GM21786 (cell line): Measurements from ENCODE around the gene GRN.
"Not testable (repeated sequence)": the region's sequence is repeated elsewhere in the genome, so short reads cannot be mapped to it uniquely, and the experiment has no call there.

Experiments used
- ATAC-seq: cut with Tn5 transposase; IDR thresholded peaks from one replicate; pipeline ENCODE4 v1.9.1; 2021; ENCODE audit not compliant: unreplicated experiment

Gene GRN

DNA sequence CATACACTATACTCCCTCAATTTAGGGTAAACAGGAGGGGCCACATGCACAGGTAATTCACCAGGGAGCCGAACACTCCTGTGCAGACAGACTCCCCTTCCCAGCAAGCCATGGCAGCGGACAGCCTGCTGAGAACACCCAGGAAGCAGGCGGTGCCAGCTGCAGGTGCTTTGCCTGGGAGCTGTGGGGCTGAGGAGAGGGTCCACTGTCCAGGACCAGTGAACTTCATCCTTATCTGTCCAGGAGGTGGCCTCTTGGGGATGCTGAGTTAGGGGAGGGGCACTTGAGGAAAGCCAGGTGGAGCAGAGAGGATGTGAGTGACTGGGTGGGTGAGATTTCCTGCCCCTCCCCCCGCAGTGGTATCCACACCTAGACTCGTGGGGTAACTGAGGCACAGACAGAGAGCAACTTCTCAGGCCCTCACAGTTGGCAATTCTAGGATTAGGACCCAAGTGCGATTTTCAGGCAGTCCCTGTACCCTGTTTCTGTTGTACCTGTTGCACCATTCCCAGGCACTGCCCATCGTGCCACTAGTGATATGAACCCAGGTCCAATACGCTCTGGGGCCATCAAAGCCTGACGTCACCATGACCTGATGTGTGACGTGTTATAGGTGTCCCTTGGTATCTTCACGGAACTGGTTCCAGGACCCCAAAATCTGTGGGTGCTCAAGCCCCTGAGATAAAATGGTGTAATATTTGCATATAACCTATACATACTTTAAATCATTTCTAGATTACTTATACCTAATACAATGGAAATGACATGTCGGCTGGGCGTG, 1.2 kb downstream of the GRN start:
- ATAC-seq, result no peak

DNA sequence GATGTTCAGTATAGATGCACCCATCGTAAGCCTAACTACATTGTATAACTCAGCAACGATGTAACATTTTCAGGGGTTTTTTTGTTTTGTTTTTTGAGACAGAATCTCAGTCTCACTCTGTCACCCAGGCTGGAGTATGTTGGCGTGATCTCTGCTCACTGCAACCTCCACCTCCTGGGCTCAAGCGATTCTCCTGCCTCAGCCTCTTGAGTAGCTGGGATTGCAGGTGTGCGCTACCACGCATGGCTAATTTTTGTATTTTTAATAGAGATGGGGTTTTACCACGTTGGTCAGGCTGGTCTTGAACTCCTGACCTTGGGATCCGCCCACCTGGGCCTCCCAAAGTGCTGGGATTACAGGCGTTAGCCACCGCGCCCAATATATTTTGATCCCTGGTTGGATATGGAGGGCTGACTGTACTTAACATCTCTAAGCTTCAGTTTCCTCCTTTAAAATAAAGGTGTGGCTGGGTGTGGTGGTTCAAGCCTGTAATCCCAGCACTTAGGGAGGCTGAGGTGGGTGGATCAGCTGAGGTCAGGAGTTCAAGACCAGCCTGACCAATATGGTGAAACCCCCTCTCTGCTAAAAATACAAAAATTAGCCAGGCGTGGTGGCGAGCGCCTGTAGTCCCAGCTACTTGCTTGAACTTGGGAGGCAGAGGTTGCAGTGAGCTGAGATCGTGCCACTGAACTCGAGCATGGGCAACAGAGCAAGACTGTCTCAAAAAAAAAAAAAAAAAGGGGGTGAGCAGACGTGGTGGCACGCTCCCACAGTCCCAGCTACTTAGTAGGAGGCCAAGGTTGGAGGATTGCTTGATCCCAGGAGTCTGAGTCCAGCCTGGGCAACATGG, 2.3 kb downstream of the GRN start:
- ATAC-seq, result not testable (repeated sequence)

DNA sequence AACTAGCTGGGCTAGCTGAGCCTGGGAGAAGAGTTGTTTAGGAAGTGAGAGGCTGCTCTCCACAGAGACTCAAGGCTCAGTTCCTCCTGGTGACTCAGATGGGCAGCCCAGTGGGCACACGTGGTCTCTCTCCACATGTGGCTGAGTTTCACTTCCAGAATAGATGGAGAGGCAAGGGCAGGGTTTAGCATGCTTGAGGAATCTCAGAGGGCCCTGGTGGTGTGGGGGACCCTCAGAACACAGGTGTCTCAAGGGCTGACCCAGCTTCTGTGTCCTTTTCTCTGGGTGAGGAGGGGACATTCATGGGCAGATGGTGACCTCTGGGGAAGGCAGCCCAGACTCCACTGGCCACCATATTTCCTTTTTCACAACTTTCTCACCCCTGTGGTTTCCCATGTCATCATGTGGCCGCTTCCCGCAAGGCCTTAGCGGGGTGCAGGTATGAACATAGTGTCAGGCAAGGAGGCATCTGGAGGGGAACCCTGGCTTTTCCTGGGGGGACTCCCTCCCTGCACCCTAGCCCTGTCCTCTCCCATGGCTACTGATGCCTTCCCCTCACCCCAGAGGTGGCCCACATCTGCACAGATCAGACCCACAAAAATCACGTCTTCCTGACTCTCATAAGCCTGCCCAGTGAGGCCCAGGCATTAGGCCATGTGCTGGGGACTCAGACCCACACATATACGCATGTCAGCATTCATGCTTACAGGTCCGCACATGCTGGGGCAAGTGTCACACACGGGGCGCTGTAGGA, 3.3 kb downstream of the GRN start:
- ATAC-seq, result peak; percentile 41

DNA sequence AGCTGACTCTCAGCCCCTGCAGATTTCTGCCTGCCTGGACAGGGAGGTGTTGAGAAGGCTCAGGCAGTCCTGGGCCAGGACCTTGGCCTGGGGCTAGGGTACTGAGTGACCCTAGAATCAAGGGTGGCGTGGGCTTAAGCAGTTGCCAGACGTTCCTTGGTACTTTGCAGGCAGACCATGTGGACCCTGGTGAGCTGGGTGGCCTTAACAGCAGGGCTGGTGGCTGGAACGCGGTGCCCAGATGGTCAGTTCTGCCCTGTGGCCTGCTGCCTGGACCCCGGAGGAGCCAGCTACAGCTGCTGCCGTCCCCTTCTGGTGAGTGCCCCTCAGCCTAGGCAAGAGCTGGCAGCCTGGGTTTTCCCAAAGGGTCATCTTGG, 3.9 kb downstream of the GRN start:
- no peak for ATAC-seq

DNA sequence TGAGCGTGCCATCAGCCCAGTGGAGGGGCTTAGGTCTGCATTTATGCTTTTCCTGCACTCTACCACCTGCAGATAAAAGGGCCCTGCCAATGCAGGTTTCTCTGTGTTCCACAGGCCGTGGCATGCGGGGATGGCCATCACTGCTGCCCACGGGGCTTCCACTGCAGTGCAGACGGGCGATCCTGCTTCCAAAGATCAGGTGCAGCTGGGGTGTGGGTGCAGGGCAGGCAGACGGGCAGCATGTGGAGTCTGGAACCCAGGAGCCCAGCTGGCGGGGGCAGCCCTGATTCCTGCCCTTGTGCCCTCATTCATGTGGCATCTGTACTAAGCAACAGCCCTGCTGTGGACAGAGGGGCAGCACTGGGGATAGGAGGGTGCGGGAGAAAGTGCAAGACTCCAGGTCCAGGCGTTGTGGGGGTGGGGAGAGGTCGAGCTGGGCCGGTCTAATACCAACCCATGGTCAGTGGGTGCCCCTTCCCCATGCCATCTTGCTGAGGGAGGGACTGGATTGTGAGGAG, 4.5 kb downstream of the GRN start:
- ATAC-seq, result no peak

DNA sequence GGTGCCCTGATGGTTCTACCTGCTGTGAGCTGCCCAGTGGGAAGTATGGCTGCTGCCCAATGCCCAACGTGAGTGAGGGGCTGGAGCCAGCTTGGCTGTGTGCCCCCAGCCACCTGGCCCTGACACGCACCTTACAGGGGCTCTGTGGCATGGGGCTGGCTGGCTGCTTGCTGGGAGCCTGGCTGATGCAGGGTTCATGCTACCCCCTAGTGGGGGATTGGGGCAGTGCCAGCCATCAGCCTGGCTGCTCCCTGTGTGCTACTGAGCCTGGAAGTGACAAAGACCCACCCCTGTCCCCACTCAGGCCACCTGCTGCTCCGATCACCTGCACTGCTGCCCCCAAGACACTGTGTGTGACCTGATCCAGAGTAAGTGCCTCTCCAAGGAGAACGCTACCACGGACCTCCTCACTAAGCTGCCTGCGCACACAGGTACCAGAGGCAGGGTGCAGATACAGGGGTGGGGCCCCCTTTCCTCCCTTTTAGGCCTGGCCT, 5.7 kb downstream of the GRN start:
- ATAC-seq, result no peak

DNA sequence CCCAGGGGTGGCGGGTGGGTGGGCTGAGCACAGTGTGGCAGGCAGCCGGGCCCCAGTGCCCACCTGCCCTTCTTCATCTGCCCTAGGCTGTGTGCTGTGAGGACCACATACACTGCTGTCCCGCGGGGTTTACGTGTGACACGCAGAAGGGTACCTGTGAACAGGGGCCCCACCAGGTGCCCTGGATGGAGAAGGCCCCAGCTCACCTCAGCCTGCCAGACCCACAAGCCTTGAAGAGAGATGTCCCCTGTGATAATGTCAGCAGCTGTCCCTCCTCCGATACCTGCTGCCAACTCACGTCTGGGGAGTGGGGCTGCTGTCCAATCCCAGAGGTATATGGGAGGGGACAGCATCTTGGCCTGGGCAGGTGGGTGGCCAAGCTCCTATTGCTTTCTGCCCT, 6.4 kb downstream of the GRN start:
- no peak for ATAC-seq

DNA sequence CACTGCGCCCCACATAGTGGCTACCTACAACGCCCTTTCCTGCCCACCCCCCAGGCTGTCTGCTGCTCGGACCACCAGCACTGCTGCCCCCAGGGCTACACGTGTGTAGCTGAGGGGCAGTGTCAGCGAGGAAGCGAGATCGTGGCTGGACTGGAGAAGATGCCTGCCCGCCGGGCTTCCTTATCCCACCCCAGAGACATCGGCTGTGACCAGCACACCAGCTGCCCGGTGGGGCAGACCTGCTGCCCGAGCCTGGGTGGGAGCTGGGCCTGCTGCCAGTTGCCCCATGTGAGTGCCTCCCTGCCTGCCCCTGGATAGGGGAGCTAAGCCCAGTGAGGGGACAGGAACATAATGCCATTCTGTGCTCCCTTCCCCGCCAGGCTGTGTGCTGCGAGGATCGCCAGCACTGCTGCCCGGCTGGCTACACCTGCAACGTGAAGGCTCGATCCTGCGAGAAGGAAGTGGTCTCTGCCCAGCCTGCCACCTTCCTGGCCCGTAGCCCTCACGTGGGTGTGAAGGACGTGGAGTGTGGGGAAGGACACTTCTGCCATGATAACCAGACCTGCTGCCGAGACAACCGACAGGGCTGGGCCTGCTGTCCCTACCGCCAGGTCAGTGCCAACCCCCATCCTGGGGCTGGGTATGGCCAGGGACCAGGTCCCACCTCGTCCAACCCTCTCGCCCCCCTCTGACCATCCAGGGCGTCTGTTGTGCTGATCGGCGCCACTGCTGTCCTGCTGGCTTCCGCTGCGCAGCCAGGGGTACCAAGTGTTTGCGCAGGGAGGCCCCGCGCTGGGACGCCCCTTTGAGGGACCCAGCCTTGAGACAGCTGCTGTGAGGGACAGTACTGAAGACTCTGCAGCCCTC, 7.1 kb downstream of the GRN start:
- ATAC-seq, result no peak

DNA sequence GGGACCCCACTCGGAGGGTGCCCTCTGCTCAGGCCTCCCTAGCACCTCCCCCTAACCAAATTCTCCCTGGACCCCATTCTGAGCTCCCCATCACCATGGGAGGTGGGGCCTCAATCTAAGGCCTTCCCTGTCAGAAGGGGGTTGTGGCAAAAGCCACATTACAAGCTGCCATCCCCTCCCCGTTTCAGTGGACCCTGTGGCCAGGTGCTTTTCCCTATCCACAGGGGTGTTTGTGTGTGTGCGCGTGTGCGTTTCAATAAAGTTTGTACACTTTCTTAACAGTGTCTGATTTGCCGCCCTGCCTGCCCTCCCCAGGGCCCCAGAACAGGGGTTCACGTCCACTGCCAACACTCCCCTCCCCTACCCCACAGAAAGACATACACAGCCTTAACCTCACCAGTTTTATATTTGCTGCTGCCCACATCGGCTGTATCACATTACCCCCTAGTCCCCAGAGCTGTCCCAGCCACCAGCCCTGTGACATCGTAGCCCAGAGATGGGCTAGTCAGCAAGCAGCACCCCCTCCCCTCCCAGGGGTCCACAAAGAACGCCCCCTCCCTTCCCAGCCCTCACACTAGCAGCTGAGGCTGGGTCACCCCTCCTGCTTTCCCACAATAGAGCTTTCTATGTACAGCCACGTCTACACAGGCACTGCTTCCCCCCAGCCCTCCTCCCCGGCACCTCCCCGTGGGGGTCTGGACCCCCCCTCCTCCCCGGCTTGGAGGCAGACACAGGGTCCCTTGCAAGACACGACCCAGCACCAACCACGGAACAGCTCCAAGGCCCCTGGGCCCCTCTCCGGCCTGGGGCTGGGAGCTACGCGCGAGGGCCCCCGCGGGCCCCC, 7.9 kb downstream of the GRN start:
- ATAC-seq, result no peak

DNA sequence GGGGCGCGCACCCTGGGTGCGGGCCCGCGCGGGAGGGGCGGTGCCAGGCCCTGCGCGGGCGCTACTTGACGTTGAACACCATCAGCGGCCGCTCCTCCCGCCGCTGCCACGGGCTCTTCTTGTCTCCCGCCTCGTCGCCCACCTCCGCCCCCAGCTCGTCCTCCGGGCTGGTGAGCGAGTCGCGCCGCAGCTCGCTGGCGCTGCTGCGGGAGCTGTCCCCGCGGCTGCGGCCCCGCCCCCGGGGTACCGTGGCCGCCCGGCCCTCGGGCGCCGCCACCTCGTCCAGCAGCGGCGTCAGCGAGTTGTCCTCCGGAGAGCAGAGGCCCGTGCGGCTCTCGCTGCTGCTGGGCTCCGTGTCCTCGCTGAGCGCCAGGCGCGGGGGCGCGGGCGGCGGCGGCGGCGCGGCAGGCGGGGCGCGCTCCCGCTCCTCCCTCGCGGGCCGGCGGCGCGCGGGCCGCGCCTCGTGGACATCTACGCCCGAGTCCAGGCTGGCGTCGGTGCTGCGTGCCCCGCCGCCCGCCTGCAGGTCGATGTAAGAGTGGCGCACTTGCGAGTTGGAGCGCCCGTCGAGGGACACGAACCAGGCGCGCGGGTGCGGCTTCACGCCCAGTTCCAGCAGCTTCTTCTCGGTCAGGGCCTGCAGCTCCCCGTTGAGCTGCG, 8.7 kb downstream of the GRN start:
- ATAC-seq, result no peak

DNA sequence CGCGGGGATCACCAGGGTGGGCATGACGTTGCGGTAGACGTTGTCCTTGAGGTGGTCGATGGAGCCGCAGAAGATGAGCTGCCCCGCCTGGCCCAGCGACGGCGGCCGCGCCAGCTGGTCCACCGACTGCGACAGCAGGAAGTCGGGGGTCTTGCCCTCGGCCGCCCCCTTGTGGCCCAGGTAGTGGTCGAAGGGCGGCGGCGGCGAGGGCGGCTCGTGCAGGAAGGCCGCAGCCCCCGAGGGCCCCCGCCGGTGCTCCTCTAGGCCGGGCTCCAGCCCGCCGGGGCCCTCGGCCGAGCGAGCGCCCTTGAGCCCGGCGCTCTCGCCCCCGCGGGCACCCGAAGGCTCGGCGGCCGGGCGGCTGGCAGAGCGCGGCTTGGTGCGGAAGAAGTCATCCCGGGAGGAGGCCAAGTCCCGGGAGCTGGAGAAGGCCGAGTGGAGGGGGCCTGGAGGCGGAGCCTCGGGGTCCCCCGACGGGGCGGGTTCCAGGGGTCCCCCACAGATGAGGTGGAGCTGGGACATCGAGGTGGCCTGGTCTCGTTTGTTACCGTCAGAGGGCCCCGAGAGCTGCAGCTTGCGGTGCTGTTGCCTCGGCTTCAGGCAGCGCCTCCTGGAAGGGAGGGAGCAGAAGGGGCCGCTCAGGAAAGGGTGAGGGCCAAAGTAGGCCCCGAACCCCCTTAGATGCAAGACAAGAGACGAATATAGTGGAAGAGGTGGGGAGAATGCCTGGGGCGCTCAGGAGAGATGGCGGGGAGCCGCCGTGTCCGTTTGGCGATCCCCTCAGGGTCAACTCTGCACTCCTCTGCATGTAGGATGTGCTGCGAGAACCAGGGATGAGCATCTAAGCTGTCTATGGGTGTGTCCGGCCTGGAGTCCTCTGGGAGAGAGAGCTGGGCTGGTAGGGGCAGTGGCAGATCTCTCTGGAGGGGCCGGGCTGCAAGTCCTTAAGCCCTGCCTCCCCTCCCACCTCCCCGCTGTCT, 9.8 kb downstream of the GRN start:
- ATAC-seq, result no peak

DNA sequence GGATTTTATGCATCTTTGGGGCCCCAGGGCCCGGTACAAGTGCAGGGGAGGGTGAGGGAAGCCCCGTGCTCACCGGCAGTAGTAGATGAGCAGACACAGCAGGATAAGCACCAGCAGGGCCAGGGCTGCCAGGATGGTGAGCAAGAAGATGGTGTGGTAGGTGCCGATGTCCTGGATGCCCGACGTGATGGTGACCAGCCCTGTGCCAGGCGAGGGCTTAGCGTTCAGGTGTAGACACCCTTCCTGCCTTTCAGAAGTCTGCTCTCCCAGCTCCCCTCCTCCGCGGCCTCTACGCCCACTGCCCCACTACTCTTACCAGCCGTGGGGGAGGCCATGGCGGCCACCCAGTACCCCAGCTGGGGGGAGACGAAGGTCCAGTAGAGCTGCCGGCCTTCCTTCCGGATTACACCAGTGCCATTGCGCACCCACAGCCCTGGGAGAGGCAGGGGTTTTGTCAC, 10.6 kb downstream of the GRN start:
- no peak for ATAC-seq

DNA sequence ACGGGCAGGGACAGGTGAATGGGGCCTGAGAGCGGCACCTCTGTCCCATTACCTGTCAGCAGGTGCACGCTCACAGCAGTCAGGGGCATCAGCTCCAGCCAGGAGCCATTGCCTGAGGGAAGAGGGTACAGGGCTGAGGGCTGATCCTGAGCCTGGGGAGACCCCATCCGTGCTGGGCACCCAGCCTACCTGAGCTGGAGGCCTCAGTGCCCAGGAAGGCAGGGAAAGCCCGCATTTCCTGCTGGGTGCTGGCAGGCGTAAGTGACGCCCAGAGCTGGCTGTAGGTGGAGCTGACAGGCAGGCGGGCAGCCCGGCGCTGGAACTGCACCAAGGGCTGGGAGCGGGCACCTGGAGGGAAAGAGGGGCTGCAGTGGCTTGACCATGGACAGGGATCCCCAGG, 11.1 kb downstream of the GRN start:
- ATAC-seq, result no peak

DNA sequence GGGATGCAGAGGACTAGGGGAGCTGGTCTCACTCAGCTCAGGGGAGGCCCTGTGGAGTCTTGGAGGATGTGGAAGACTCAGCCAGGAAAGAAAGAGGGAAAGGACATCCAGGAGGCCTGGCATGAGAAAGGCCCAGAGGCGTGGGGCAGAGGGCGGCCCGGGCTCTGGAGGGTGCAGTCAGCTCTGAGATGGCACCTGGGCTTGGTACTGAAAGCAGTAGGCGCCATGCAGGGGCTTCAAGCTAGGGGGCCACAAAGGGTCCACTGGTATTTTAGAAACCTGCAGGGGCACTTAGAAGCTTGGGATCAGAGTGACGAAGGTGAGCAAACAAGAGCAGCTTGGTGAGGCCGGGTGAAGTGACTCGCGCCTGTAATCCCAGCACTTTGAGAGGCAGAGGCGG, 13.0 kb downstream of the GRN start:
- ATAC-seq, result no peak

DNA sequence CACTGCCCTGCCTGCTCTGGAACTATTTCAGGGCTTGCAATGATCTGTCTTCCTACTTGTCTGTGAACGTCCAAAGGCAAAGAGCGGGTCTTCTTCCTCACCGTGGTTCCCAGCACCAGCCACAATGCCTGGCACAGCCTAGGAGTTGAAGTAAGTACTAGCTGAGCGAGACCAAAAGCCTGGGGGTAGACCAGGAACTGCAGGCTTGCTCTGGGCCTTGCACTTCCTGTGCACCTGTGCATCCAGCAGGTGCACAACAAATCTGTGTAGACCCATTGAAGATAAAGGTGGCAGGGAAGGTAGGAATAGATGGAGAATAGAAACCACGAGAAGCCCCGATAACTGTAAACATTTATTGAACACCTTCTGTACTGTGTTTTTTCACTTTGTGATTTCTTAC, 13.9 kb downstream of the GRN start:
- no peak for ATAC-seq

DNA sequence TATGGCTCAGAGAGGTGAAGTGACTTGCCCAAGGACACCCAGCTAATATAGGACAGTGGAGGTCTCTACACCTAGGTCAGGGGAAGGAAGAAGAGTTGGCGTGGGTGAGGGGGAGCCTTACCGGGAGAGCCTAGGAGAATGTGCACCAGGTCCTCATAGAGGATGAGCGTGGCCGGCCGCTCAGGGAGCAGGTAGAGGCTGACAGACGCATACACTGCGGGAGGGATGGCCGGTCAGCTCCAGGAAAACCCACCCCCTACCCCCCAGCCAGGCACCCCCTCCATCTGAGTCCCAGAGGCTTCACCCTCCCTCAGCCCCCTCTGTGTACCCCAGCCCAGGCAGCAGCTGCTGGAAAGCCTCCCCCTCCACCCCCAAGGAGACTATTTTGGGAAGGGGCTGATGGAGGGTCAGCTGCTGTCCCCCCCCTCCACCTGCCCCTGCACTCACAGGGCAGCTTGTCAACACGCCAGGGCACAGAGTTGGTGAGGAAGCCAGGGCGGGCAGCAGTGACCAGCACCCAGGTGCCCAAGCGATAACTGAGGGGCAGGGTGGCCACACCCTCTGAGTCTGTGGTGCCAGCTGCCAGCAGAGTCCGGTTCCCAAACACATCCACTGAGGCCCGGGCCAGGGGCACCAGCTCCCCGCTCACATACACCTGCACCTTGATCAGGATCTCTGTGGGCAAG, 14.5 kb downstream of the GRN start:
- ATAC-seq, result no peak

DNA sequence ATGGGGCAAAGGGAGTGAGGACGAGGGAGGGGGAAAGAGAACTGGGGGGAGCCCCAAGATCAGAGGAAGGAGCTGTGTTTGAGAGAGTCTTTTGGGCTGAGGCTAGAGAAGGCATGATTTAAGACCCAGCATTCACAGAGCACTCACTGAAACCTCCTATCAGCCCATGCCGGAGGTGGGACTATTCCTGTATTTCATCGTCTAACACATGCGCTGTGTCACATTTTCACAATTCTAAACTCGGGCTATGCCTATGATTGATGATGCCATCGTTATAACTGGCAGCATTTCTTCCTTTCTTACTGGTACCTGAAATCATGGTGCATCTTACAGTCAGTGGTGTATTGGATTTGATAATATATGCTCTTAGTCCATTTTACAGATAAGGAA, 15.0 kb downstream of the GRN start:
- no peak for ATAC-seq
